HG03060 (cell line): Measurements from ENCODE around the gene SORL1.
"Not testable (repeated sequence)": the region's sequence is repeated elsewhere in the genome, so short reads cannot be mapped to it uniquely, and the experiment has no call there.

ENCODE experiments used
- ATAC-seq: cut with Tn5 transposase; IDR thresholded peaks from one replicate; pipeline ENCODE4 v1.9.1; 2021; ENCODE audit warnings: low read depth, moderate number of reproducible peaks; ENCODE audit not compliant: unreplicated experiment

The SORL1 gene

DNA sequence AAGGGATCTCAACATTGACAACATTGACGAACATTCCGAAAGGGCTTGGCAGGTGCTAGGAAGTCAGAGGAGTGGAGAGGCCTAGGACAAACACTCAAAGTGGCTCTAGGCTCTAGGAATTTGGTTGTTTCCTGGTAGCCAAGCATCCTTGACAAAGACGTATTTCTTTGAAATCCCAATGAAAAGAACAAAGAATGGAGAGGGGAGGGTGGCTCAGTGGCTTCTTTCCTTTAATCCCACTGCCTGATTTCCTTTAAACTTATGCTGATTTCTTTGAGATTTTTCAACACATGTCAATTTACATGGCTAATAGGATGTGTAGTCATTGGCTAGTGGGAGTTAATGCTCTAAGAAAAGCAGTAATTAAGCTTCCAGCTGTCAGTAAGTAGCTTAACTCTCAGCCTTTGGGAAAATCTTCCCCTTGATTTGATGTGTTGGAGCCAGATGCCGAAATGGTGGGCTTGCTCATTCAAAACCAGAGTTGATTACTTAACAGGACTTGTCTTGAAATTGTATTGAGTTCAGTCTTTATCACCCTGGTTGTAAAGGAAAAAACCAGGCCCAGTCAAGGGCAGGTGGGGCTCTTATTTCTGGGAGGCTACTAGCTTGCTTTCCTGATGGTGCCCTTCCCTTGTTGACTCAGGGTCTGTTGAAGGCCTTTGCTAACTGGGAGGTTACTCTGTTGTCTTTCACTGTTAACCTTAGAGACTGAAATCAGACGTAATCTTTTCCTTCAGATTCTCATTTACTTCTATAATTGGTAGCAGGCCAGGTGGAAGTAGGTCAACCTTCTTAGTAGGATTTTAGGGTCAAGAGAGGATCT, 45.3 kb downstream of the SORL1 start:
- no peak for ATAC-seq

DNA sequence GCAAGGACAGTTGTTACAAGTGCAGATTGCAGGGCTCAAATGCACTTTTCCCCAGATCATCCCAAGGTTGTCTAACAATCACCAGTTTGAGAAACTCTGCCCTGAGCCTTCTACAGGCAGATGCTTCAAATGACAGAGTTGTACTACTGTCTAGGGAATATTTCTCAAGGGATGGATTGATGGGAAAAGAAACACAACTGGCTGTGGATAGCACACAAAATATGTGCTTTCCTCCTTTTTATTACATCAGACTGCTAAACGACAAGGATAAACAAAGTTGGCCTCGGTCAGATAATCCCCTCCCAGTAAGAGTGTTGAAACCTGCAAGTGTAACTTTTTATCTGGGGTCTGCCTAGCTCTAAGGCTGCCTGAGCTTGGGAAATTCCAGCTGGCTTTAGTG, 47.3 kb downstream of the SORL1 start:
- ATAC-seq = no peak

DNA sequence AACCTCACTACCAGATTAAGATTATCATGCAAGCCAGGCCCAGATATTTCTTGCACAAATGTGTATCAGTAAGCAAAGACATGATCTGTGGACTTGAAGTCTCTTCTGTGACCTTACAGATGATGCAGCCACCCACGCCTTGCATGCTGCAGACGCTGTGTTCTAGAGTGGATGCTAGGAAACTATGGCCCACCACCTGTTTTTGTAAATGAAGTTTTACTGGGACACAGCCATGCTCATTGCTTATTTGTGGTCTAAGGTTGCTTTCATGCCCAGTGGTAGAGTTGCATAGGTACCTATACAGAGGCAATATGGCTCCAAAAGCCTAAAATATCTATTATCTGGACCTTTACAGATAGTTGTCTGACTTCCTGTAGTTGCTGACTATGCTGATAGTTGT, 48.2 kb downstream of the SORL1 start:
- no peak for ATAC-seq

DNA sequence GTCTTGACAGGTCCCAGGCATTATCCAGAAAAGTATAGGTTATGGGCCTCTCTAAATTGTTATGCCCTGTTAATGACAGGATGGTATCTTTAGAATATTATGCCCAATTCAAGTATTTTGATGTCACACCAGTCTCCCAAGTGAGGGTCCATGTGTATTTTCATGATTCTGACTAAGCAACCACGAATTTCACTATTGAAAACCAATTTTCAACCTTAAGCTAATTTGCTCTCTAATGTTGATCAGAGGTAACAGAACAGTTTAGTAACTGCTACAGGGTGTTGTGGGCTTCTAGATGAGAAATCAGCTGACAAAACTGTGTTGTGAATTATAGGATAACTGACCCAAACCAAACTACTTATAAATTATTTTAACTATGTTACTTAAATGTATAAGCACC, 48.6 kb downstream of the SORL1 start:
- ATAC-seq = no peak

DNA sequence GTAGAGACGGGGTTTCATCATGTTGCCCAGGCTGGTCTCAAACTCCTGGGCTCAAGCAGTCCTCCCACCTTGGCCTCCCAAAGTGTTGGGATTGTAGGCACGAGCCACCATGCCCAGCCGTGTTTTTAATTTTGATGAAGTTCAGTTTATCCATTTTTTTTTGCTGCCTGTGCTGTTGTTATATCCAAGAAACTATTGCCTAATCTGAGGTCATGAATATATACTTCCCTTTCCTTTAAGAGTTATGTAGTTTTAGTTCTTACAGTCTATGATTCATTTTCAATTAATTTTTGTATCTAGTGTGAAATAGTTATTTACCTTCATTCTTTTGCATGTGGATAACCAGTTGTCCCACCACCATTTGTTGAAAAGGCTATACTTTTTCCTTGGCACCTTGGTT, 50.9 kb downstream of the SORL1 start:
- no peak for ATAC-seq

DNA sequence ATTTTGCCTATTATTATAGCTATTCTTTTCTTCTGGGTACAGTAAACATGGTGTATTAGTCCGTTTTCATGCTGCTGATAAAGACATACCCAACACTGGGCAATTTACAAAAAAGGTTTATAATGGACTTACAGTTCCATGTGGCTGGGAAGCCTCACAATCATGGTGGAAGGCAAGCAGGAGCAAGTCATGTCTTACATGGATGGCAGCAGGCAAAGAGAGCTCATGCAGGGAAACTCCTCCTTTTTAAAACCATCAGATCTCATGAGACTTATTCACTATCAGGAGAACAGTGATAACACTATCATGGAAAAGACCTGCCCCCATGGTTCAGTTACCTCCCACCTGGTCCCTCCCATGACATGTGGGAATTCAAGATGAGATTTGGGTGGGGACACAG, 54.1 kb downstream of the SORL1 start:
- not testable (repeated sequence) for ATAC-seq

DNA sequence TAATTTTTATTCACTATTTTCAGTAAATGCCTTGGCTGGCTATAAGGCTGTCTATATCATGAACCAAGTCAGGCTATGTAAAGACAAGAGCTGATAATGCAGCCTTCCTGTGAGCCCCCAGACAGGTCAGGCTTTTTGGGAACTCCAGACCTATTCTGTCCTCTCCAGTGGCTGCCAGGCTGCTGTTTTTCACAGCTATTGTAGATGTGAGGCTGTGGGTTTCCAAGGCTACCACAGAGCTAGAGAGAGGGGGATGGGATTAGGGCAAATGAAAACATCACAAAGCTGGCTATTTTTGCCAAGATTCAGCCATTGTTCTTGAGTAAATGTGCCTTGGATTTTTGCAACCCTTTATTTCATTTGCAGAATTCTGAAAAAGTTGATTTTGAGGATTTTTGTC, 56.3 kb downstream of the SORL1 start:
- no peak for ATAC-seq

DNA sequence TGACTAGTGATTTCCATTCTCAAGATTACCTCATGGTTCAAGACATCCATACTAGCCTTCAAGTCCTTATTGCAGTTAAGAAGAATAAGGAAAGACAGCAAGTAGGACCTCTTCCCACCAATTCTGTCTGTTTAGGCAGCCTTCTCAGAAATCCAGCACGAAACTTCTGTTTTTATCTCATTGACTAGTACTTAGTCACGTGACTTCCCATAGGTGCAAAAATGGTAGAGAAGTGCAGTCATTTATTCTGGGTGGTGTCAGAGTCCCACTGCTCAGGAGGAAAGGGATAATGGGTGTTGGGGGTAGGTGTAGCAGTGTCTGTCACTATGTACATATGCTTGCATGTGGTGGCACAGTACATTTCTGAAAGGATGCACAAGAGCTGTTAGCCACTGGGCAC, 58.3 kb downstream of the SORL1 start:
- no peak for ATAC-seq

DNA sequence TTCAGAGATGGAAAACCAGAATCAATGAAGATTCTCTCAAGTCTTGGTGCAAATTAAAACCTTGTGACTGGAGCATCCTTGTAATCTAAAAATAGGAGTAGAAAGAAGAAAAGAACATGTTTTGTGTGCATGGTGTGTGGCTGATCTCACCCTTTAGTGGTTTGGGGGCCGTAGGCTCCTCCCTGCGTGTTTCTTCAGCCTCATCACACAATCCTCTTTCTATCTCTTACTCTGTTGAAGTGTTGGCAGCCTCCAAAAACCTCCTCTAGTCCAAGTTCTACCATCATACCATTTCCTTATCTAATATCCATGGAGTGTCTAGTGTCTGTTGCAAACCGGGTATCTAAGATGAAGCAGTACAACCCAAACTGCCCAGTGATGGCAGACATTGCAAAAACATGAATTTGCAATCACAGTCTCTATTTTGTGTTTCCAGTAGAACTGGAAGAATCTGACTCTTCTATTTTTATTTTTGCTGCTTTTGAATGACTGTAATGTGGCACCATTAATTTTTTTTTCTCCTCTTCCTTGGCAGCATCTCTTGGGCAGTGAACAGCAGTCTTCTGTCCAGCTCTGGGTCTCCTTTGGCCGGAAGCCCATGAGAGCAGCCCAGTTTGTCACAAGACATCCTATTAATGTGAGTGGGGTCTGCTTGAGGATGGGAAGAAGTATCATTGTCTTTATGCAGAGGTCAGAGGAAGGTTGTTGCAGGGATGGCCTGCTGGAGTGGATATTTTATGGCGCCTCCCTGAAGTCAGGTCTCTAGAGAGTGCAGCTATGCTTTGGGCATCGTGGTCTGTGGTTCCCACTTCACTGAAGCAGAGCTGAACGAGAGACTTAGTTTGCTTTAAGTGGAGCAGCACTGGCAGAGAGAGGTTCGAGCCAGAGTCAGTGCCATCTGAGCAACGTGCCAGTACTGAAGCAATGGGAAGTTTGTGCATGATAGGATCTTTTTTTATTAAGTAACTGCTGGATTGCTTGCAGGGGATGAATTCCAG, 60.7 kb downstream of the SORL1 start:
- ATAC-seq = no peak

DNA sequence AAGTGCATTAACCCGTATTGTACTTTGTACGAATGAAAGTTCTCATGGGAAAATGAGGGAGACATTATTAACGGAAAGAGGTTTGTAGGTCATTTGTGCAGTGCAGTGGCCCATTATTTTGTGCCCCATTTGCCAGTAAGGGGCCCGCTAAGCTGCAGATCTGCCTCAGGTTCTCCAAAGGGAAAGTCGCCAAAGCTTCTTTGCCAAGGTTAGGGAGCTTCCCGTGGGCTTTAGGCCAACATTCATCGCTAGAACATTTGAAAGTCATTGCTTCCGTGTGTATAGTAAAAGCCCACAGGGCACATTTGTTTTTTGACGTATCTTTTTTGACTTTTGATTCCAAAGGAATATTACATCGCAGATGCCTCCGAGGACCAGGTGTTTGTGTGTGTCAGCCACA, 61.7 kb downstream of the SORL1 start:
- no peak for ATAC-seq

DNA sequence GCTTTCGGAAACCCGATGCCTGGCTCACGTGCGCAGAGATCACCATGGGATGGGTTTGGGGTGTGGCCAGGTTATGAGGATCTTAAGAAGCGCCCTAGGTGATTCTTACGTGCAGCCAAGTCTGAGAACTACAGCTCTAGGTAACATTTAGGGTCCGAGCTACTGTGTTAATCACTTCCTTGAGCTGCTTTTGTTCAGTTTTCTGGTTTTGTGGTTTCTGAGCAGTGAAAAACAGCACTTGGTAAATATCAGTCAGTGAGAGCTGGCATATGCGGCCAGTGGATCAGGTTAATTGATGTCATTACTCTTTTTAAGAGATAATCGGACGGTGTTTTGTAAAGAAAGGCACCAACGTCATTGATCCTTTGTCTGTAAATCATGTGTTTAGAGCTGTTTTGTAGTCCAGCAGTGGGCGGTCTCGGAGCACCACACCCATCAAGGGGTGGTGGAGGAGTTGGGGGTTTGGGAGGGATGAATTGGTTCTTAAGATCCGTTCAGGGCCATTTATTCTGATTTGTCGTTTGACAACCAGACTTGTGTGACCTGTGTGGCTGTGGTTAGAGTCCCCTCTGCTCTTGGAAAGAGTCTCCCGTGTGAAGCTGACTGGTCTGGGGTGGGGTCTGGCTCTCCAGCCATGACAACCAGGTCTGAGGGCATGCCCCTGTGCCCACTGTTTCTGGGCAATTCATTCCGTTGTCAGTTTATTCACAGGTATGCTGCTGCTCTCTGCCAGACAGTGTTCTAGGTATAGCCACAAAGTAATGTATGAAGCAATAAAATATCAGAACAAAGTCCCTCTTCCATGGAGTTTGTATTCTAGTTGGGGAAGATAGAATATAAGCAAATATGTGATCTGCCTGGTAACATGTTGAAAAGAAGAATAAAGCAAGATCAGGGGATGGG, 62.6 kb downstream of the SORL1 start:
- ATAC-seq = no peak

DNA sequence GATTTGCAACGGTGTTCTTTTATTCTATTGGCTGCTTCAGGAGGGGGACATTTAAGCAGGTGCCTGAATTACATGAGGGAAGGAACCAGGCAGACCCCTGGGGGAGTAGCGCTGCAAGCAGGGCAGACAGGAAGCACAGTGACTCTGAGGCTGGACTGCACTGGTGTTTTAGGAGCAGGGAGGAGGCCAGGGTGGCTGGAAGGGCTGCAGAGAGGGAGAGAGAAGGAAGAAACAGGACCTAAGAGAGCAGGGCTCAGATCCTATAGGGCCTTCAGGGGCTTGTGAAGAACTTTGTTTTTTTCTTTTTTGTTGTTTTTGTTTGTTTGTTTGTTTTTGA, 63.2 kb downstream of the SORL1 start:
- ATAC-seq = no peak

DNA sequence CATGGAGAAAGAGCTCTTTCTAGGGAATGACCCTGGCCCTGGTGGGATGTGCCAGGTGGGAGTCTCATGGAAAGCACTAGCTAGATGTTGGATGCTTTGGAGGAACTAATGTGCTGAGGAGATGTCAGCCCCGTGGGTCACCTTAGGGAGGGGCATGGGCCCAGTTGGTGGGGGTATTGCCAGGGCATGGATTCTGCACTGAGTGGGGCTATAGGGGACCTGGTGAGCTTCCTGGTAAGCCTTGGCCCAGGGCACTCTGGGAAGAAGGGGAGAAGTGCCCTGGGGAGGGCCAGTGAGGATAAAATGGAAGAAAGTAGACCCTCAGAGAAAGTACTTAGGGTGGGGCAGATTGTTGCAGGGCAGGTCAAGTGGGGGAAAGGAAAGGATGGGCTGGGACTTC, 65.9 kb downstream of the SORL1 start:
- ATAC-seq = no peak

DNA sequence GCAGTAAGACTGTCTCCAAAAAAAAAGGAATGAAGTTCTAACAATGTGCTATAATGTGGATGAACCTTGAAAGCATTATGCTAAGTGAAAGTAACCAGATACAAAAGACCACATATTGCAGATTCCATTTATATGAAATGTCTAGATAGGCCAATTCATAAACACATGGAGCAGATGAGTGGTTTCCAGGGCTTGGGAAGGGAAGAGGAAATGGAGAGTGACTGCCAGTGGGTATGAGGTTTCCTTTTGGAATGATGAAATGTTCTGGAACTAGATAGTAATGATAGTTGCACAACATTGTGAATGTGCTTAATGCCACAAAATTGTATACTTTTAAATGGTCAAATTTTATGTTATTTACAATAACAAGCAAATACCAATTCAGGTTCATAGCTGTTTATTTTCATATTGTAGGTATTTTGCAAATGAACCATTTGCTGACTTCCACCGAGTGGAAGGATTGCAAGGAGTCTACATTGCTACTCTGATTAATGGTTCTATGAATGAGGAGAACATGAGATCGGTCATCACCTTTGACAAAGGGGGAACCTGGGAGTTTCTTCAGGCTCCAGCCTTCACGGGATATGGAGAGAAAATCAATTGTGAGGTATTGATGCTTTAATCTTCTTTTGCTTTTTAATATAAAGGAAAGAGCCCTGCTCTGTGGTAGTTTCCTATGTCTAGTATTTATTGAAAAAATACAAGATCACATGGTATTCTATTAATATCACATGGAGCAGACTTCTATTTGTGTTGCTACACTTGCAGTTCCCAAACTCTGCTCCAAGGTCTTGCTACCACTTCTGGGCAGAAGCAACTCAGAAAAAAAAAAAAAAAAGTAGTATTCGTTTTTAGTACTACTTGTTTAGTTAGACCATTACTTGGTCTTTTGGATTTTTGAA, 68.4 kb downstream of the SORL1 start:
- no peak for ATAC-seq

DNA sequence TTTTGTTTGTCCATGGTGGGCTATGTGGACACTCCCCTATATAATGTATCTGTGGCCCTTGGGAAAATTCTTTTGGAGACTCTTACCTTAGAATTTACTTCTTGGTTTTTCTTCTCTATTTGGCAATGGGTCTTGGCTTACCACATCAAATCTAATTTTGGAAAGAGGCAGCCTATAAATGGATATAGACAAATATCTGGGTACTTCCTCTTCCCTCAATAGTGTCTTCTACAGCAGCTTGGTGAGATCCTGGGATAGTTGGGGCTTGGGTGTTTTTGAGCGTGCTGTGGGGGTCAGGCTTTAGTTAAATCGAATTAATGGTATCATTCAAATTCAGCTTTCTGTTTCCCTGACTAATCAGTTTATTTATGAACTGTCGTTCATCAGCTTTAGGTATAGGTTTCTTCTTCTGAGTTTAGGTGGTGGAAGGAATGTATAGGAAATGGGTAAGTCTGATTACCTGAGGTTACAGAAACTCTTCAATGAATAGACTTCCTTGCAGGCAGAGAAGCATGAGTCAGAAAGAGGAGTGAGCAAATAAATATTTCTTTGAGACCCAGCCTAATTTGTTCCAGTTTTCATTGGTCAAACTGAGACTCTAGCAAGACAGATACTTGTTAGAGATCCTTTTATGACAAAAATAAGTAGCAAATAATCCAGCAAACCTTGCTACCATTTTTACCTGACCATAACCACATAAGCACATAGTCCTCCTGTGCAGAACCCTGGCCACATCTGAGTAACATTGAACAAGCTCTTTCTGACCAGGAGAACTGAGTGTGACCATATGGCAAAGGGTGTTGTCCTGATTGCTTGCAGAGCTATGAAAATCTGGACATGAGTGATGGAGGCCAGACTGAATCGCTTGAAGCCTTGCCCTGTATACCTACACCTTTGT, 69.3 kb downstream of the SORL1 start:
- no peak for ATAC-seq

DNA sequence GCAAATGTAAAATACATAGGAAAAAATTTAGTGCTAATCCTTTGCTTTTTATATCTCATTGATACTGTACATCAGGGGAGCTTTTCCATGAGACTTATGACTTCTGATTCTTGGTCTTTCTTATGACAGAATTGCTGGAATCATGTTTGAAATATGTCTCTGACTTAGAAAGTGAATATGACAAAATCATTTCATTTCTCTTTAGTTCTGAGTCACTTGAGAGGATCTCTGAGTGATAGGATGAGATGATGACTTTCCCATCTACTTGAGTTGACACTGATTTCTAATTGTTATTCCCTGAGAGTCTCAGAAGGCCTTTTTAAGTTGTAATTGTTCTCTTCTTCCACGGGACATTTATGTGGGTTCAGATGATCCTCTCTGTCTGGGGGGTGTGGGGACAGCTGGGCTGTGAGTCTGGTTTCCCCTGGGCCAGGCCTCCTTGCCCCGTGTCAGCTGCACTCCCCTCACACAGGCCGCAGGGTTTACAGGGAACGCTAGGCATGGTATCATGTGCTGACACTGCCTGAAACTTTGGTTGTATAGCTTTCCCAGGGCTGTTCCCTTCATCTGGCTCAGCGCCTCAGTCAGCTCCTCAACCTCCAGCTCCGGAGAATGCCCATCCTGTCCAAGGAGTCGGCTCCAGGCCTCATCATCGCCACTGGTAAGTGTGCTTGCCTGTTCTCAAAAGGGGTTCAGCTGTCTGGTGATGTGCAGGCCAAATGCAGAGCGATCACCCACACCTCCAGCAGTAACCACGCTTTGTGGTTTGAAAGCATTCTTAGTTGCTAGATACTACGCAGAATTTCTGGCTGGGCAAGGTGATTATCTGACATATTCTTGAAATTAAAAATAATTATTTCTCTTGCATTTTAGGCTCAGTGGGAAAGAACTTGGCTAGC, 70.2 kb downstream of the SORL1 start:
- no peak for ATAC-seq

DNA sequence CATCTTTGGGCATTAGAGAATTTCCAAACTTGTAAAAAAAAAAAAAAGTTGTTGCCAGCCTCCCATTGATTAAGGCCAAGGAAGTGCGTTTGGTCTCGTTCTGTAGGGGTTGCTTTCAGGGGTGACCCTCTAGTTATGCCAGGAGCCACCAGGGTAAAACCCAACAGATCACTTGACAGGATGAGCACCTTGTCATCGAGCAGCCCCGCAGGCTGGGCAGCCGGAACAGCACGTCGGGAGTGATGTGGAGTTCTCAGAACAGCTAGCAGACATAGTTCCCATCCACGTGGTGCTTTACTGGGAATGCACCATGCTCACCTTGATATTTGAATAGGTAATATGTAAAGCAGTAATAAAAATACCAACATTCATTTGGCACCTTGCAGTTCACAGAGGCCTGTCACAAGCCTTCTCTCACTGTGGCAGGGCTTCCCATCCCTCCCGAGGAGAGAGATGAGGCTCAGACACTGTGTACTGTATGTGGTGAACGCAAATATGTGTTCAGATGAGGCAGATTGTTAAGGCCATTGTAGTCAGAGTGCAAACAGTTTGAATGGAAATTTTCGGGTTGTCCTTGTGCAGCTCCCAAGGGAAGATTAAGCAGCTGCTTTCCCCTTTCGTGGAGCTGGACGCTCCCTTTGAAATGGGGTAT, 71.6 kb downstream of the SORL1 start:
- ATAC-seq = no peak
